Activated CD4-positive, alpha-beta T cell treated with anti-CD3 and anti-CD28 coated beads for 48 hours (primary cell): ENCODE results near the gene WDR81.

Experiments
- DNase-seq: peaks from one replicate; pipeline ENCODE4 v3.0.0-alpha.2; 2020

WDR81 gene

DNA sequence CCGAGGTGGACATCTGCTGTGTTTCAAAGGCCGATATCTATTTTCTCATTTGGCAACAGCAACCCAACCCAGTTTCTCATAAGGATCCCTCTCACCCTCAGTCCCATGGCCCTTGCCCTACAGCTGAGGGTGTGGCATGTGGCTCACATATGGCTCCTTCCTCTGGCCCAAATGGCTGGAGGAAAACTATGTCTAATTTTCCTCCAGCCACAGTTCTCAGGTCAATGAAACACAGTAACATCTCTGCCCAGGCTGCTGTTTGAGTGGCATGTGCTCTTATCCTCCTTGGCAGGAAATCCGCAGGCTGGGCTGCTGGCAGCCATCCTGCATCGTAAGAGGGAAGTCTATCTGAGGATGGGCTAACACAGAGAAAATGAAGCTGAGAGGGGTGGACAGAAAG is 61.4 kb downstream of the WDR81 start:
- no peak for DNase-seq

DNA sequence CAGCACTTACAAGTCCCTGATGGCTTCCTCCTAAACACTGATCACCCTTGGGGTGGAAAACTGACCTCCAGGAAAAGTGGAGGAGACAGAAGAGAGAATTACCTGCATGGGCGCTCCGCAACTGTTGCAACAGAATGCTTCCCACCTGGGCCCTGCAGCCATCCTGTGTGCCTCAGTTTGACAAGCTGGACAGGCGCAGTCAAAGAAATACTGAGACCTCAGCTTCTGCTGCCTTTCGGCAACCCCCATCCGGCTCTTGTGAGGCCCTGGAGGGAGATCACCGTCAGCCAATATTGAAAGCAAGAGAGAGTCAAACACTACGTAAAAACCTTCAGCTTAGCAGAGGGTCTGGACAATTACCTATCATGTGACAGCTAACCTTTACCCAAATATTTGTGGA is 62.2 kb downstream of the WDR81 start:
- DNase-seq = no peak

DNA sequence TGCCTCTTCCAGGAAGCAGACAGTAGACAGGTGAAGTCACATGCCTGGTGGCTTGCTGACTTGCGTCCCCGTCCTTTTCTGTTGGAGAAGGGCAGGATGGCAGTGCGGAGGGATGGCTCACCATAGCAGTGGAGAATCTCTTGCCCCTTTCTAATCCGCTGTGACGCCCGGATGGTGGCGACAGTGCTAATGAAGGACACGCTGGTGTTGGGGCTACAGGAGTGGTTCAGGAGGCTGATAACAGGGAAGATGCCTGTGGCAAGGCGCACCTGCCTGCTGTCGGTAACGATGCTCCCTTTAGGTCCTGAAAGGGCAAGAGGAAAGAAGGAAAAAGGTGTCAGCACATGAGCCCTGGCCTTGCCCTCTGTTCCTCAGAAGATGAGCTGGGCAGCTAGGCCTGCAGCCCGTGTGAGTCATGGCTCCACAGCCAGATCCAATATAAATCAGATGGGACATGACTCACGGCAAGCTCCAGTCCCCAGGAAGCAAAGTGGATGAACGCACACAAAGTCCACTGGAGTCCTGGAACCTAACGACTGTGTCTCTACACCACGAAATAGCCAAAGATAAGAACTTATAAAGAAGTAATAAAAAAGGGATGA is 62.9 kb downstream of the WDR81 start:
- DNase-seq = no peak
